Lung (tissue), 12 donors: ENCODE data around the gene RPS6KA4. TPM values are rescaled to one million over a fixed set of nuclear protein-coding genes. Genes with fewer than 3 reads are reported as not detected.
"Not testable (repeated sequence)": the region's sequence is repeated elsewhere in the genome, so short reads cannot be mapped to it uniquely, and the experiment has no call there.

Experiments used
- ATAC-seq: fragments of 200-7000 bp; cut with Tn5 transposase; one replicate; pipeline ENCODE4 v1.9.1; 2020; ENCODE audit warnings: moderate number of reproducible peaks; ENCODE audit not compliant: insufficient read depth, low FRiP score
- DNase-seq, 3 donors: peaks; one replicate each; pipeline ENCODE4 v3.0.0-alpha.2; 2013 to 2017
- H3K27ac ChIP-seq, 2 donors: one replicate each; pipeline ENCODE4 v1.5.1; 2013; ENCODE audit warnings: mild to moderate bottlenecking in 2 of 2, moderate library complexity in 2 of 2, control low read depth in 1 of 2, inconsistent platforms in 1 of 2, low read depth in 1 of 2, low read length in 1 of 2
- H3K27me3 ChIP-seq, 3 donors: one replicate each; pipeline ENCODE4 v1.5.1; 2013; ENCODE audit warnings: low read length in 2 of 3; ENCODE audit not compliant: control insufficient read depth in 3 of 3, insufficient read depth in 3 of 3
- H3K36me3 ChIP-seq, 4 donors: one replicate each; pipeline ENCODE4 v1.5.1; 2013; ENCODE audit warnings: low read length in 4 of 4, mild to moderate bottlenecking in 1 of 4, moderate library complexity in 1 of 4; ENCODE audit not compliant: control insufficient read depth in 4 of 4, insufficient read depth in 4 of 4
- H3K4me1 ChIP-seq, 5 donors: one replicate each; pipeline ENCODE4 v1.5.1; 2013; ENCODE audit warnings: low read length in 5 of 5, mild to moderate bottlenecking in 2 of 5, moderate library complexity in 1 of 5; ENCODE audit not compliant: control insufficient read depth in 5 of 5, insufficient read depth in 5 of 5
- H3K4me3 ChIP-seq: one replicate; pipeline ENCODE4 v1.5.1; 2013; ENCODE audit warnings: mild to moderate bottlenecking, control low read depth, moderate library complexity
- H3K9ac ChIP-seq, 2 donors: one replicate each; pipeline ENCODE4 v1.5.1; 2013; ENCODE audit warnings: low read length in 2 of 2, control low read depth in 1 of 2; ENCODE audit not compliant: insufficient read depth in 1 of 2
- H3K9me3 ChIP-seq, 4 donors: one replicate each; pipeline ENCODE4 v1.5.1; 2013; ENCODE audit warnings: low read length in 3 of 4, mild to moderate bottlenecking in 1 of 4, moderate library complexity in 1 of 4; ENCODE audit not compliant: control insufficient read depth in 4 of 4, insufficient read depth in 3 of 4
- CTCF ChIP-seq: IDR thresholded peaks from 2 replicates; pipeline ENCODE4 v1.5.1; 2012; ENCODE audit warnings: mild to moderate bottlenecking; ENCODE audit errors: control extremely low read depth, extremely low read depth
- WGBS, 2 donors: extraction: QIAGEN DNeasy Blood & Tissue Kit; methylation state at CpG; one replicate each; pipeline ENCODE4 v1.1.7; 2013; 5-methylcytosine and 5-hydroxymethylcytosine counted together
- polyA plus RNA-seq, 2 donors: library from polyadenylated mRNA; stranded (reverse); fragments of 200-250 nt; gene quantifications; one replicate each; pipeline ENCODE4 v1.2.1, GENCODE V29; 2013
- total RNA-seq, 2 donors: library from RNA; depleted of rRNA in 1 of 2; stranded (reverse); fragments of >200 nt in 1 of 2; gene quantifications; one replicate each; pipeline ENCODE4 v1.2.1, GENCODE V29; 2014 to 2021
- donor health status: control.
- donor health status: control.
- donor health status: Bipolar disorder and iron deficiency.
- donor health status: healthy.
- donor health status: DM: yes; HTN: yes; CAD: no.

RPS6KA4 gene
- total and polyA plus RNA-seq, 4 donors = 25.3 to 53.8 (median 35.4) TPM

- ATAC-seq (no peak), DNase-seq (peak in 2 of 3 donors; percentile 32 to 59)
- H3K27ac ChIP-seq = peak overlapping the region in 1 of 2 donors; percentile 80
- H3K9me3 ChIP-seq = no peaks in the 10 kb centered on the region
- H3K4me3 ChIP-seq = no peak overlapping the region
- WGBS, 2 donors = 78 to 92% methylated on average over 5 of the region's 5 CpGs
- no peak overlapping the region for H3K9ac ChIP-seq
- TF ChIP-seq CTCF = no peak
- H3K36me3 ChIP-seq = peaks cover 0 to 19% (median 0%) of the 10 kb centered on the region in 4 donors
- peaks cover 0 to 15% (median 3%) of the 10 kb centered on the region in 5 donors for H3K4me1 ChIP-seq
- H3K27me3 ChIP-seq = no peaks in the 10 kb centered on the region
Measured at GRCh38 chr11:64321533-64321932, 37.4 kb upstream of the RPS6KA4 start.

GRCh38 chr11:64322925-64323260, 36.1 kb upstream of the RPS6KA4 start:
- H3K9me3 ChIP-seq = no peaks in the 10 kb centered on the region
- no peak for DNase-seq
- H3K27me3 ChIP-seq = no peaks in the 10 kb centered on the region
- H3K9ac ChIP-seq = no peak overlapping the region
- H3K27ac ChIP-seq = peak overlapping the region in 1 of 2 donors; percentile 85
- TF ChIP-seq CTCF = no peak
- peaks cover 0 to 19% (median 0%) of the 10 kb centered on the region in 4 donors for H3K36me3 ChIP-seq
- ATAC-seq = no peak
- H3K4me1 ChIP-seq = peaks cover 0 to 15% (median 3%) of the 10 kb centered on the region in 5 donors
- no peak overlapping the region for H3K4me3 ChIP-seq
- WGBS, 2 donors = 73 to 84% methylated on average over 7 of the region's 7 CpGs

GRCh38 chr11:64323373-64323772, 35.6 kb upstream of the RPS6KA4 start:
- DNase-seq (no peak), ATAC-seq (no peak)
- Histone ChIP-seq H3K4me3 (no peak overlapping the region), H3K9me3 (no peaks in the 10 kb centered on the region), H3K27ac (peak overlapping the region in 1 of 2 donors; percentile 85), H3K36me3 (peaks cover 0 to 19% (median 0%) of the 10 kb centered on the region in 4 donors), H3K4me1 (peaks cover 0 to 15% (median 3%) of the 10 kb centered on the region in 5 donors), H3K27me3 (no peaks in the 10 kb centered on the region), H3K9ac (no peak overlapping the region)
- WGBS, 2 donors = 63 to 66% methylated on average over 5 of the region's 5 CpGs
- TF ChIP-seq CTCF = no peak

GRCh38 chr11:64323984-64324383, 35.0 kb upstream of the RPS6KA4 start:
- not testable (repeated sequence) for H3K27me3 ChIP-seq, H3K4me3 ChIP-seq, DNase-seq, H3K9ac ChIP-seq, ATAC-seq, H3K9me3 ChIP-seq
- peak overlapping the region in 1 of 2 donors; percentile 51 for H3K27ac ChIP-seq
- 84 to 88% methylated on average over 4 of the region's 4 CpGs for WGBS, 2 donors
- peaks cover 0 to 19% (median 0%) of the 10 kb centered on the region in 4 donors for H3K36me3 ChIP-seq
- peaks cover 0 to 12% (median under 1%) of the 10 kb centered on the region in 5 donors for H3K4me1 ChIP-seq
